Measurements from ENCODE around the gene SMCO4. TPM values are rescaled to one million over a fixed set of nuclear protein-coding genes. Genes with fewer than 3 reads are reported as not detected.
A peak's percentile ranks its signal among the peaks of the same experiment; 100 is the strongest.

SMCO4 gene
- total and polyA plus RNA-seq, 2 donors (not counting 1 experiment from before 2014, with no cell fraction given), result 8.2 to 8.6 TPM

DNA sequence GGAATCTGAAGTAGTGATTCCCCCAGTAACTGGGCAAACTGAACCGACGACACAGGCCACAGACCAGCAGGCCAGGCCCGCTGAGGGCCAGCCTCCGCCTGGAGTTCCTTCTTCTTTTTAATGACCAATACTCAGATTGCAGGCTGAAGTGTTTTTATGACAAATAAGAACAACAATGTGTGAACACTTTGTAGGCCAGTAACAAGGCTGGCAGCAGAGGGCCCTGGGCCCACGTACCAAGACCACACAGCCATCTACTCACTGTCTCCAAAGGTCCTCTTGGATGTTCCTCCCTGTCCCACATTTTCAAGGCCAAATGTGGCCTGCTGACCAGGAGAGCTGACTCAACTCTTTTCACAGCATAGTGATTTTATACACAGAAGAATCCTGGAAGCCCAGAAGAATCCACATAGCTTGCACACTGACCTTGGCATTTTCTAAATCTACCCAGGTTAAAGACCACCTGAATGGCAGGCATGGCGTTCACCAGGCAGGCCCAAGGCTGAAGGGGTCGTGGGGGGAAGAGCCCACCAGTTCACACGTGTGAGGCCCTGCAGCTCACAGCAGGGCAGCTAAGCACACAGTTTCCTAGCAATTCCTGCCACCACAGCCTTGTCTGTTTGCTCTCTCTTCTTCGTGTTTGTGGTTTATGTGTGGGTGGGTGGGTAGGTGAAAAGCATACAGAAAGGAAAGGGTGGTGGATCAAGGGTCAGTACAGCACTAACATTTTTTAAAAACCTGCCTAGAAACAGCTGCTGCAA lies 13.3 kb downstream of the SMCO4 start:
- no peak overlapping the region for H3K27ac ChIP-seq (ENCODE audit: insufficient read depth, low read length)
- TF ChIP-seq, protein P1, sequence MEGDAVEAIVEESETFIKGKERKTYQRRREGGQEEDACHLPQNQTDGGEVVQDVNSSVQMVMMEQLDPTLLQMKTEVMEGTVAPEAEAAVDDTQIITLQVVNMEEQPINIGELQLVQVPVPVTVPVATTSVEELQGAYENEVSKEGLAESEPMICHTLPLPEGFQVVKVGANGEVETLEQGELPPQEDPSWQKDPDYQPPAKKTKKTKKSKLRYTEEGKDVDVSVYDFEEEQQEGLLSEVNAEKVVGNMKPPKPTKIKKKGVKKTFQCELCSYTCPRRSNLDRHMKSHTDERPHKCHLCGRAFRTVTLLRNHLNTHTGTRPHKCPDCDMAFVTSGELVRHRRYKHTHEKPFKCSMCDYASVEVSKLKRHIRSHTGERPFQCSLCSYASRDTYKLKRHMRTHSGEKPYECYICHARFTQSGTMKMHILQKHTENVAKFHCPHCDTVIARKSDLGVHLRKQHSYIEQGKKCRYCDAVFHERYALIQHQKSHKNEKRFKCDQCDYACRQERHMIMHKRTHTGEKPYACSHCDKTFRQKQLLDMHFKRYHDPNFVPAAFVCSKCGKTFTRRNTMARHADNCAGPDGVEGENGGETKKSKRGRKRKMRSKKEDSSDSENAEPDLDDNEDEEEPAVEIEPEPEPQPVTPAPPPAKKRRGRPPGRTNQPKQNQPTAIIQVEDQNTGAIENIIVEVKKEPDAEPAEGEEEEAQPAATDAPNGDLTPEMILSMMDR (conservative IDR thresholded peaks at IDR 0.05 in 1 of 2, IDR thresholded peaks at IDR 0.05 in 1 of 2; ENCODE audit: low read depth in 1 of 2, low read length in 2 of 2), result no peak
- TF ChIP-seq EZH2 (IDR thresholded peaks at IDR 0.05; ENCODE audit: low read length, missing control alignments), result no peak
- no peaks in the 10 kb centered on the region for H3K27me3 ChIP-seq (ENCODE audit: control insufficient read depth, insufficient read depth, low read length)
- H3K9ac ChIP-seq (ENCODE audit: insufficient read depth, low read length), result no peak overlapping the region
- H4K20me1 ChIP-seq (ENCODE audit: control insufficient read depth, extremely low read depth, insufficient read depth, low read length), result no peaks in the 10 kb centered on the region
- no peak overlapping the region for H3K4me2 ChIP-seq (ENCODE audit: extremely low read depth, insufficient read depth, low read length)
- no peaks in the 10 kb centered on the region for H3K4me1 ChIP-seq (ENCODE audit: control insufficient read depth, extremely low read depth, insufficient read depth, low read length)
- peak in 1 of 2 donors; percentile 75 for DNase-seq (ENCODE audit: low read depth in 2 of 2)
- H3K9me3 ChIP-seq (ENCODE audit: control insufficient read depth, insufficient read depth, low read depth, low read length), result no peaks in the 10 kb centered on the region
- no peaks in the 10 kb centered on the region for H3K79me2 ChIP-seq (ENCODE audit: control insufficient read depth, insufficient read depth, low read length)
- H3K4me3 ChIP-seq (replicated peaks in 1 of 4; ENCODE audit: control extremely low read depth in 1 of 4, insufficient read depth in 1 of 4, low read depth in 3 of 4, low read length in 4 of 4), result no peak overlapping the region
- H2AFZ ChIP-seq (ENCODE audit: low read length), result no peak overlapping the region
- H3K36me3 ChIP-seq (ENCODE audit: control insufficient read depth, insufficient read depth, low read length), result no peaks in the 10 kb centered on the region

DNA sequence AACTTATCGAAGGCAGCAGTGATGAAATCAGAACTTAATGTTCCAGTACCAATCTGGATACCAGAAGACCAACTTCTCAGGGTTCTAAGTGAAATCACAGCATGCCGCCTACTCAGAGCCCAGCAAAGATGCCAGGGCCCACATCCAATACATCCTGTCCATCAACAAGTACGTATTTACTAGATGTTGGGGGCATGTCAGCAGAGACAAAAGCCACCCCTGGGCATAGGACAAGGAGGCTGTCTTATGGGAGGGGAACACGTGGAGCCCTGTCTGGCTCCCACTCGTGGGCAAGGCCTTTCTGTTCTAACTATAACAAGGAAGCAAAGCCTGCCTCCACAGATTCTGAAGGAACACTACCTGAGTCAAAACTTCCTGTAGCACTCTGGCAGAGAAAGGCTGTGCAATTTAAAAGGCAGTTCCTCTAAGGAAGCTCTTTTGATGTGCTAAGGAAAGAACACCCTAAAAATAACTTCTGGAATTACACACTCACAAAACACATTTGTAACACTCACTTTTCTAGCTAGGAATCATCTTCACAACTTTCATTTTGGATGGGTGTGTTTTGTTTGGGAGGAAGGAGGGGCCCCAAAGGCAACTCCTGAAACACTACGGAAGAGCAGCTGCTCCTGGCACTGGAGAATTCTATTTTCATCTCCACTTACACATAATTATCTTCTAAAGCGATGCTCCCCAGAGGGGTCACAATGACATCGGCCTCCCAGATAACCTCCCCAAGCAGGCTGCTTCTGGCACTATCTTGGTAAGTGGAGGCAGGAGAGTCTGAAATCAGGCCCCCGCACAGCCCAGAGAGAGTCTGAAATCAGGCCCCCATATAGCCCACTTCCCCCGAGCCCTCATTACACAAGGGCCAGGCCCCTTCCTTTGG lies 14.2 kb downstream of the SMCO4 start:
- H4K20me1 ChIP-seq (ENCODE audit: control insufficient read depth, extremely low read depth, insufficient read depth, low read length), result no peaks in the 10 kb centered on the region
- no peaks in the 10 kb centered on the region for H3K79me2 ChIP-seq (ENCODE audit: control insufficient read depth, insufficient read depth, low read length)
- no peak for DNase-seq (ENCODE audit: low read depth in 2 of 2)
- H3K4me2 ChIP-seq (ENCODE audit: extremely low read depth, insufficient read depth, low read length), result no peak overlapping the region
- no peaks in the 10 kb centered on the region for H3K9me3 ChIP-seq (ENCODE audit: control insufficient read depth, insufficient read depth, low read depth, low read length)
- H3K27me3 ChIP-seq (ENCODE audit: control insufficient read depth, insufficient read depth, low read length), result no peaks in the 10 kb centered on the region
- no peaks in the 10 kb centered on the region for H3K36me3 ChIP-seq (ENCODE audit: control insufficient read depth, insufficient read depth, low read length)
- TF ChIP-seq, protein P1 (conservative IDR thresholded peaks at IDR 0.05 in 1 of 2, IDR thresholded peaks at IDR 0.05 in 1 of 2; ENCODE audit: low read depth in 1 of 2, low read length in 2 of 2), result no peak
- TF ChIP-seq EZH2 (IDR thresholded peaks at IDR 0.05; ENCODE audit: low read length, missing control alignments), result no peak
- H2AFZ ChIP-seq (ENCODE audit: low read length), result no peak overlapping the region
- H3K4me1 ChIP-seq (ENCODE audit: control insufficient read depth, extremely low read depth, insufficient read depth, low read length), result no peaks in the 10 kb centered on the region
- no peak overlapping the region for H3K9ac ChIP-seq (ENCODE audit: insufficient read depth, low read length)
- no peak overlapping the region for H3K27ac ChIP-seq (ENCODE audit: insufficient read depth, low read length)
- no peak overlapping the region for H3K4me3 ChIP-seq (replicated peaks in 1 of 4; ENCODE audit: control extremely low read depth in 1 of 4, insufficient read depth in 1 of 4, low read depth in 3 of 4, low read length in 4 of 4)

DNA sequence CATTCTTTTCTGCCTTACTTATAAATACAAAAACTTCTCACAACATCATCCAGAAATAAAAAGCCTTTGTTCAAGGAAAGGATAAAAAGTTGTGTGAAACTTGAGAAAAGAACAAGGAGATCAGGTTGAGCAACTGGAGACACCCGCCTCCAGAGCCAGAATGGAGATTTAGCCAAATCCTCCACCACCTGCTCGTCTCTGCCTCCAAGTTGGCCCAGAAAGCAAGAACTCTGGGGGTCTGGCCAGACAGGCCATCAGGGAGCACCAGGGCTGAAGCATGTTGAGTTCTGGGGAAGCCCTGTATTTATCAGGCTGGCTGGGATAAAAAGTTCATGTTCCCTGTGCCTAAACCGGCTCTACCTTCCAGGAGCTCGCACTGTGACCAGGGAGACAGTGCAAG lies 14.9 kb downstream of the SMCO4 start:
- no peaks in the 10 kb centered on the region for H3K36me3 ChIP-seq (ENCODE audit: control insufficient read depth, insufficient read depth, low read length)
- TF ChIP-seq, protein P1 (conservative IDR thresholded peaks at IDR 0.05 in 1 of 2, IDR thresholded peaks at IDR 0.05 in 1 of 2; ENCODE audit: low read depth in 1 of 2, low read length in 2 of 2), result no peak
- no peak for TF ChIP-seq EZH2 (IDR thresholded peaks at IDR 0.05; ENCODE audit: low read length, missing control alignments)
- H3K9ac ChIP-seq (ENCODE audit: insufficient read depth, low read length), result no peak overlapping the region
- no peak overlapping the region for H3K27ac ChIP-seq (ENCODE audit: insufficient read depth, low read length)
- H3K4me1 ChIP-seq (ENCODE audit: control insufficient read depth, extremely low read depth, insufficient read depth, low read length), result no peaks in the 10 kb centered on the region
- no peaks in the 10 kb centered on the region for H3K79me2 ChIP-seq (ENCODE audit: control insufficient read depth, insufficient read depth, low read length)
- no peaks in the 10 kb centered on the region for H3K9me3 ChIP-seq (ENCODE audit: control insufficient read depth, insufficient read depth, low read depth, low read length)
- no peak for DNase-seq (ENCODE audit: low read depth in 2 of 2)
- H4K20me1 ChIP-seq (ENCODE audit: control insufficient read depth, extremely low read depth, insufficient read depth, low read length), result no peaks in the 10 kb centered on the region
- no peak overlapping the region for H3K4me3 ChIP-seq (replicated peaks in 1 of 4; ENCODE audit: control extremely low read depth in 1 of 4, insufficient read depth in 1 of 4, low read depth in 3 of 4, low read length in 4 of 4)
- H2AFZ ChIP-seq (ENCODE audit: low read length), result no peak overlapping the region
- no peaks in the 10 kb centered on the region for H3K27me3 ChIP-seq (ENCODE audit: control insufficient read depth, insufficient read depth, low read length)
- no peak overlapping the region for H3K4me2 ChIP-seq (ENCODE audit: extremely low read depth, insufficient read depth, low read length)
